Vagina (tissue), 2 donors: ENCODE measurements around the gene ZGRF1.

Source experiments
- POLR2A ChIP-seq, 2 donors: fragments of 450-650 bp; IDR thresholded peaks; one replicate each; pipeline ENCODE4 v1.6.1; 2017; ENCODE audit warnings: antibody characterized with exemption in 2 of 2, mild to moderate bottlenecking in 2 of 2, moderate library complexity in 2 of 2
- POLR2AphosphoS5 ChIP-seq, 2 donors: sonication (generic); formaldehyde crosslinking; IDR thresholded peaks; one replicate each; pipeline ENCODE4 v1.9.0; 2017; ENCODE audit warnings: antibody characterized with exemption in 2 of 2, mild to moderate bottlenecking in 2 of 2, low read depth in 1 of 2; ENCODE audit not compliant: insufficient read depth in 1 of 2
- TF ChIP-seq, protein P1 (sequence below), 3 experiments: fragments of 450-650 bp in 2 of 3; fragments of 200-600 bp in 1 of 3; sonication (generic) in 1 of 3; IDR thresholded peaks; one replicate each; pipeline ENCODE4 v1.5.1; 2017 to 2019; ENCODE audit warnings: antibody characterized with exemption in 3 of 3, mild to moderate bottlenecking in 2 of 3, moderate library complexity in 2 of 3

DNA sequence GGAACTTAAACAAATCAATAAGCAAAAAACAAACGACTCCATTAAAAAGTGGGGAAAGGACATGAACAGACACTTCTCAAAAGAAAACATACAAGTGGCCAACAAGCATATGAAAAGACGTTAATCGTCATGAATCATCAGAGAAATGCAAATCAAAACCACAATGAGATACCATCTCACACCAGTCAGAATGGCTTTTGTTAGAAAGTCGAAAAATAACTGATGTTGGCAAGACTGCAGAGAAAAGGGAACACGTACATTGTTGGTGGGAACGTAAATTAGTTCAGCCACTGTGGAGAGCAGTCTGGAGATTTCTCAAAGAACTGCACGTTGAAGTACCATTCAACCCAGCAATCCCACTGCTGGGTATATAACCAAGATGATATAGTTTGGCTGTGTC lies 144.4 kb downstream of the ZGRF1 start:
- TF ChIP-seq, protein P1, sequence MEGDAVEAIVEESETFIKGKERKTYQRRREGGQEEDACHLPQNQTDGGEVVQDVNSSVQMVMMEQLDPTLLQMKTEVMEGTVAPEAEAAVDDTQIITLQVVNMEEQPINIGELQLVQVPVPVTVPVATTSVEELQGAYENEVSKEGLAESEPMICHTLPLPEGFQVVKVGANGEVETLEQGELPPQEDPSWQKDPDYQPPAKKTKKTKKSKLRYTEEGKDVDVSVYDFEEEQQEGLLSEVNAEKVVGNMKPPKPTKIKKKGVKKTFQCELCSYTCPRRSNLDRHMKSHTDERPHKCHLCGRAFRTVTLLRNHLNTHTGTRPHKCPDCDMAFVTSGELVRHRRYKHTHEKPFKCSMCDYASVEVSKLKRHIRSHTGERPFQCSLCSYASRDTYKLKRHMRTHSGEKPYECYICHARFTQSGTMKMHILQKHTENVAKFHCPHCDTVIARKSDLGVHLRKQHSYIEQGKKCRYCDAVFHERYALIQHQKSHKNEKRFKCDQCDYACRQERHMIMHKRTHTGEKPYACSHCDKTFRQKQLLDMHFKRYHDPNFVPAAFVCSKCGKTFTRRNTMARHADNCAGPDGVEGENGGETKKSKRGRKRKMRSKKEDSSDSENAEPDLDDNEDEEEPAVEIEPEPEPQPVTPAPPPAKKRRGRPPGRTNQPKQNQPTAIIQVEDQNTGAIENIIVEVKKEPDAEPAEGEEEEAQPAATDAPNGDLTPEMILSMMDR (IDR thresholded peaks at IDR 0.05), result no peak
- TF ChIP-seq POLR2A (IDR thresholded peaks at IDR 0.05), result no peak
- TF ChIP-seq POLR2AphosphoS5 (IDR thresholded peaks at IDR 0.05; ENCODE audit: insufficient read depth in 1 of 2, low read depth in 1 of 2), result no peak
